ENCODE measurements around the gene NMUR2.

Gene NMUR2

GRCh38 chr5:152376886-152377285 lies 28.2 kb downstream of the NMUR2 start (continued):
- no peak for TF ChIP-seq FEZF1 (tag by site-specific recombination; IDR thresholded peaks at IDR 0.05)
- TF ChIP-seq ZNF558 (tag by site-specific recombination; IDR thresholded peaks at IDR 0.05) = no peak
- TF ChIP-seq ZNF555 (tag by site-specific recombination; conservative IDR thresholded peaks at IDR 0.05) = no peak
- no peak for TF ChIP-seq ZNF792 (tag by site-specific recombination; IDR thresholded peaks at IDR 0.05)

- TF ChIP-seq, protein P1, sequence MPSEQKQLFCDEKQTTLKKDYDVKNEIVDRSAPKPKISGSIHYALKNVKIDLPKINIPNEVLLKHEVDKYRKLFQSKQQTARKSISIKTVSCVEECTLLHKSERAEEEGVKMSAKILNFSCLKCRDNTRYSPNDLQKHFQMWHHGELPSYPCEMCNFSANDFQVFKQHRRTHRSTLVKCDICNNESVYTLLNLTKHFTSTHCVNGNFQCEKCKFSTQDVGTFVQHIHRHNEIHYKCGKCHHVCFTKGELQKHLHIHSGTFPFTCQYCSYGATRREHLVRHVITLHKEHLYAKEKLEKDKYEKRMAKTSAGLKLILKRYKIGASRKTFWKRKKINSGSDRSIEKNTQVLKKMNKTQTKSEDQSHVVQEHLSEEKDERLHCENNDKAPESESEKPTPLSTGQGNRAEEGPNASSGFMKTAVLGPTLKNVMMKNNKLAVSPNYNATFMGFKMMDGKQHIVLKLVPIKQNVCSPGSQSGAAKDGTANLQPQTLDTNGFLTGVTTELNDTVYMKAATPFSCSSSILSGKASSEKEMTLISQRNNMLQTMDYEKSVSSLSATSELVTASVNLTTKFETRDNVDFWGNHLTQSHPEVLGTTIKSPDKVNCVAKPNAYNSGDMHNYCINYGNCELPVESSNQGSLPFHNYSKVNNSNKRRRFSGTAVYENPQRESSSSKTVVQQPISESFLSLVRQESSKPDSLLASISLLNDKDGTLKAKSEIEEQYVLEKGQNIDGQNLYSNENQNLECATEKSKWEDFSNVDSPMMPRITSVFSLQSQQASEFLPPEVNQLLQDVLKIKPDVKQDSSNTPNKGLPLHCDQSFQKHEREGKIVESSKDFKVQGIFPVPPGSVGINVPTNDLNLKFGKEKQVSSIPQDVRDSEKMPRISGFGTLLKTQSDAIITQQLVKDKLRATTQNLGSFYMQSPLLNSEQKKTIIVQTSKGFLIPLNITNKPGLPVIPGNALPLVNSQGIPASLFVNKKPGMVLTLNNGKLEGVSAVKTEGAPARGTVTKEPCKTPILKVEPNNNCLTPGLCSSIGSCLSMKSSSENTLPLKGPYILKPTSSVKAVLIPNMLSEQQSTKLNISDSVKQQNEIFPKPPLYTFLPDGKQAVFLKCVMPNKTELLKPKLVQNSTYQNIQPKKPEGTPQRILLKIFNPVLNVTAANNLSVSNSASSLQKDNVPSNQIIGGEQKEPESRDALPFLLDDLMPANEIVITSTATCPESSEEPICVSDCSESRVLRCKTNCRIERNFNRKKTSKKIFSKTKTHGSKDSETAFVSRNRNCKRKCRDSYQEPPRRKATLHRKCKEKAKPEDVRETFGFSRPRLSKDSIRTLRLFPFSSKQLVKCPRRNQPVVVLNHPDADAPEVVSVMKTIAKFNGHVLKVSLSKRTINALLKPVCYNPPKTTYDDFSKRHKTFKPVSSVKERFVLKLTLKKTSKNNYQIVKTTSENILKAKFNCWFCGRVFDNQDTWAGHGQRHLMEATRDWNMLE (tag by site-specific recombination; conservative IDR thresholded peaks at IDR 0.05; ENCODE audit: low read depth) = no peak
- TF ChIP-seq ZSCAN16 (tag by site-specific recombination; IDR thresholded peaks at IDR 0.05) = no peak
- no peak for TF ChIP-seq ZNF837 (tag by site-specific recombination; IDR thresholded peaks at IDR 0.05)
- no peak for TF ChIP-seq ZNF2 (tag by site-specific recombination; IDR thresholded peaks at IDR 0.05)
- no peak for TF ChIP-seq SP2 (tag by site-specific recombination; IDR thresholded peaks at IDR 0.05)
- no peak for TF ChIP-seq RBAK (tag by site-specific recombination; IDR thresholded peaks at IDR 0.05)
- no peak for TF ChIP-seq ZBTB17 (tag by site-specific recombination; IDR thresholded peaks at IDR 0.05)
- TF ChIP-seq, protein P2, sequence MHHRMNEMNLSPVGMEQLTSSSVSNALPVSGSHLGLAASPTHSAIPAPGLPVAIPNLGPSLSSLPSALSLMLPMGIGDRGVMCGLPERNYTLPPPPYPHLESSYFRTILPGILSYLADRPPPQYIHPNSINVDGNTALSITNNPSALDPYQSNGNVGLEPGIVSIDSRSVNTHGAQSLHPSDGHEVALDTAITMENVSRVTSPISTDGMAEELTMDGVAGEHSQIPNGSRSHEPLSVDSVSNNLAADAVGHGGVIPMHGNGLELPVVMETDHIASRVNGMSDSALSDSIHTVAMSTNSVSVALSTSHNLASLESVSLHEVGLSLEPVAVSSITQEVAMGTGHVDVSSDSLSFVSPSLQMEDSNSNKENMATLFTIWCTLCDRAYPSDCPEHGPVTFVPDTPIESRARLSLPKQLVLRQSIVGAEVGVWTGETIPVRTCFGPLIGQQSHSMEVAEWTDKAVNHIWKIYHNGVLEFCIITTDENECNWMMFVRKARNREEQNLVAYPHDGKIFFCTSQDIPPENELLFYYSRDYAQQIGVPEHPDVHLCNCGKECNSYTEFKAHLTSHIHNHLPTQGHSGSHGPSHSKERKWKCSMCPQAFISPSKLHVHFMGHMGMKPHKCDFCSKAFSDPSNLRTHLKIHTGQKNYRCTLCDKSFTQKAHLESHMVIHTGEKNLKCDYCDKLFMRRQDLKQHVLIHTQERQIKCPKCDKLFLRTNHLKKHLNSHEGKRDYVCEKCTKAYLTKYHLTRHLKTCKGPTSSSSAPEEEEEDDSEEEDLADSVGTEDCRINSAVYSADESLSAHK (tag by site-specific recombination; IDR thresholded peaks at IDR 0.05) = no peak
- no peak for TF ChIP-seq ZNF76 (tag by site-specific recombination; IDR thresholded peaks at IDR 0.05; ENCODE audit: borderline replicate concordance, low read depth)
- no peak for TF ChIP-seq ZNF561 (tag by site-specific recombination; IDR thresholded peaks at IDR 0.05; ENCODE audit: borderline replicate concordance)
- TF ChIP-seq ZNF19 (tag by site-specific recombination; IDR thresholded peaks at IDR 0.05; ENCODE audit: low read depth) = no peak
- TF ChIP-seq ZNF292 (tag by site-specific recombination; IDR thresholded peaks at IDR 0.05; ENCODE audit: borderline replicate concordance, low read depth) = no peak
- TF ChIP-seq, protein P3, sequence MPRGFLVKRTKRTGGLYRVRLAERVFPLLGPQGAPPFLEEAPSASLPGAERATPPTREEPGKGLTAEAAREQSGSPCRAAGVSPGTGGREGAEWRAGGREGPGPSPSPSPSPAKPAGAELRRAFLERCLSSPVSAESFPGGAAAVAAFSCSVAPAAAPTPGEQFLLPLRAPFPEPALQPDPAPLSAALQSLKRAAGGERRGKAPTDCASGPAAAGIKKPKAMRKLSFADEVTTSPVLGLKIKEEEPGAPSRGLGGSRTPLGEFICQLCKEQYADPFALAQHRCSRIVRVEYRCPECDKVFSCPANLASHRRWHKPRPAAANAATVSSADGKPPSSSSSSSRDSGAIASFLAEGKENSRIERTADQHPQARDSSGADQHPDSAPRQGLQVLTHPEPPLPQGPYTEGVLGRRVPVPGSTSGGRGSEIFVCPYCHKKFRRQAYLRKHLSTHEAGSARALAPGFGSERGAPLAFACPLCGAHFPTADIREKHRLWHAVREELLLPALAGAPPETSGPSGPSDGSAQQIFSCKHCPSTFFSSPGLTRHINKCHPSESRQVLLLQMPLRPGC (tag by site-specific recombination; IDR thresholded peaks at IDR 0.05) = no peak
- TF ChIP-seq, protein P4, sequence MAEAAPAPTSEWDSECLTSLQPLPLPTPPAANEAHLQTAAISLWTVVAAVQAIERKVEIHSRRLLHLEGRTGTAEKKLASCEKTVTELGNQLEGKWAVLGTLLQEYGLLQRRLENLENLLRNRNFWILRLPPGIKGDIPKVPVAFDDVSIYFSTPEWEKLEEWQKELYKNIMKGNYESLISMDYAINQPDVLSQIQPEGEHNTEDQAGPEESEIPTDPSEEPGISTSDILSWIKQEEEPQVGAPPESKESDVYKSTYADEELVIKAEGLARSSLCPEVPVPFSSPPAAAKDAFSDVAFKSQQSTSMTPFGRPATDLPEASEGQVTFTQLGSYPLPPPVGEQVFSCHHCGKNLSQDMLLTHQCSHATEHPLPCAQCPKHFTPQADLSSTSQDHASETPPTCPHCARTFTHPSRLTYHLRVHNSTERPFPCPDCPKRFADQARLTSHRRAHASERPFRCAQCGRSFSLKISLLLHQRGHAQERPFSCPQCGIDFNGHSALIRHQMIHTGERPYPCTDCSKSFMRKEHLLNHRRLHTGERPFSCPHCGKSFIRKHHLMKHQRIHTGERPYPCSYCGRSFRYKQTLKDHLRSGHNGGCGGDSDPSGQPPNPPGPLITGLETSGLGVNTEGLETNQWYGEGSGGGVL (tag by site-specific recombination; IDR thresholded peaks at IDR 0.05) = no peak
- TF ChIP-seq ZNF248 (tag by site-specific recombination; IDR thresholded peaks at IDR 0.05) = no peak
- Histone ChIP-seq H3K36me3 (ENCODE audit: control insufficient read depth in 2 of 2, insufficient read depth in 1 of 2, low read length in 2 of 2) (no peaks in the 10 kb centered on the region), H3K9me3 (ENCODE audit: control insufficient read depth, insufficient read depth, low read depth, low read length) (no peaks in the 10 kb centered on the region), H3K4me1 (ENCODE audit: control insufficient read depth, insufficient read depth, low read length) (no peaks in the 10 kb centered on the region), H3K27ac (ENCODE audit: extremely low read depth, low read depth, low read length) (no peak overlapping the region), H3K4me3 (ENCODE audit: low read depth, low read length) (no peak overlapping the region)
- ChIA-PET CTCF (interaction anchor here (1.7 kb wide), 1 partner anchor 25 kb away, joined by 6 read pairs; no protein-coding TSS in a partner anchor), POLR2A (no interaction called here)
Observed at GRCh38 chr5:152374711-152375275, 30.3 kb downstream of the NMUR2 start.
